ENCODE measurements around the gene MAL. TPM values are rescaled to one million over a fixed set of nuclear protein-coding genes. Genes with fewer than 3 reads are reported as not detected.

Gene MAL
- polyA plus RNA-seq, 1 of the 3 experiments (the other 2 are of a cell fraction): not detected

DNA sequence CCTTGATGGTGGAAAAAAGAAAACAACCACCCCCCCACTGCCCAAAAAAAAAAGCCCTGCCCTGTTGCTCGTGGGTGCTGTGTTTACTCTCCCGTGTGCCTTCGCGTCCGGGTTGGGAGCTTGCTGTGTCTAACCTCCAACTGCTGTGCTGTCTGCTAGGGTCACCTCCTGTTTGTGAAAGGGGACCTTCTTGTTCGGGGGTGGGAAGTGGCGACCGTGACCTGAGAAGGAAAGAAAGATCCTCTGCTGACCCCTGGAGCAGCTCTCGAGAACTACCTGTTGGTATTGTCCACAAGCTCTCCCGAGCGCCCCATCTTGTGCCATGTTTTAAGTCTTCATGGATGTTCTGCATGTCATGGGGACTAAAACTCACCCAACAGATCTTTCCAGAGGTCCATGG is 28.0 kb downstream of the MAL start:
- no peaks in the 10 kb centered on the region for H3K36me3 ChIP-seq (replicated peaks in 1 of 2; ENCODE audit: control insufficient read depth in 1 of 2, insufficient read depth in 2 of 2, low read length in 1 of 2)
- H3F3A ChIP-seq (replicated peaks; ENCODE audit: insufficient read depth): no peaks in the 10 kb centered on the region
- POLR2A ChIA-PET: no interaction called here
- H4K20me1 ChIP-seq (ENCODE audit: insufficient read depth): no peaks in the 10 kb centered on the region
- 32% methylated on average over 8 of the region's 11 CpGs for WGBS (ENCODE audit: low lambda C conversion rate)
- peaks cover 50% of the 10 kb centered on the region for H3K27me3 ChIP-seq (ENCODE audit: insufficient read depth)
- TF ChIP-seq, protein P1, sequence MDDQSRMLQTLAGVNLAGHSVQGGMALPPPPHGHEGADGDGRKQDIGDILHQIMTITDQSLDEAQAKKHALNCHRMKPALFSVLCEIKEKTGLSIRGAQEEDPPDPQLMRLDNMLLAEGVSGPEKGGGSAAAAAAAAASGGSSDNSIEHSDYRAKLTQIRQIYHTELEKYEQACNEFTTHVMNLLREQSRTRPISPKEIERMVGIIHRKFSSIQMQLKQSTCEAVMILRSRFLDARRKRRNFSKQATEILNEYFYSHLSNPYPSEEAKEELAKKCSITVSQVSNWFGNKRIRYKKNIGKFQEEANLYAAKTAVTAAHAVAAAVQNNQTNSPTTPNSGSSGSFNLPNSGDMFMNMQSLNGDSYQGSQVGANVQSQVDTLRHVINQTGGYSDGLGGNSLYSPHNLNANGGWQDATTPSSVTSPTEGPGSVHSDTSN (IDR thresholded peaks at IDR 0.05): no peak
- TF ChIP-seq GABPA (IDR thresholded peaks at IDR 0.05; ENCODE audit: low read depth) (no peak), POLR2AphosphoS5 (IDR thresholded peaks at IDR 0.05; ENCODE audit: low read depth, low read length) (no peak), MXI1 (IDR thresholded peaks at IDR 0.05; ENCODE audit: low read depth, low read length) (no peak), NRF1 (IDR thresholded peaks at IDR 0.05; ENCODE audit: low read depth, low read length) (no peak), YY1 (IDR thresholded peaks at IDR 0.05; ENCODE audit: low read depth) (no peak)
- H3K9ac ChIP-seq: no peak overlapping the region
- no peaks in the 10 kb centered on the region for H3K4me1 ChIP-seq (ENCODE audit: control insufficient read depth in 1 of 2, insufficient read depth in 2 of 2, low read depth in 1 of 2, low read length in 1 of 2)
- DNase-seq: no peak
- CTCF ChIA-PET: interaction anchor here (1.2 to 2.4 kb wide), 5 partner anchors 11 to 97 kb away, joined by 3 to 10 read pairs (median 5); no protein-coding TSS in a partner anchor
- H2AFZ ChIP-seq (ENCODE audit: low read depth): no peak overlapping the region
- no peaks in the 10 kb centered on the region for H3K9me2 ChIP-seq
- no peaks in the 10 kb centered on the region for H3K9me3 ChIP-seq
- no peak overlapping the region for H3K4me3 ChIP-seq (ENCODE audit: low read depth in 2 of 2, low read length in 1 of 2)
- H3K4me2 ChIP-seq: no peak overlapping the region
- no peaks in the 10 kb centered on the region for H3K79me2 ChIP-seq (ENCODE audit: insufficient read depth)
- no peak overlapping the region for H3K27ac ChIP-seq (ENCODE audit: low read depth in 2 of 2, low read length in 1 of 2)

DNA sequence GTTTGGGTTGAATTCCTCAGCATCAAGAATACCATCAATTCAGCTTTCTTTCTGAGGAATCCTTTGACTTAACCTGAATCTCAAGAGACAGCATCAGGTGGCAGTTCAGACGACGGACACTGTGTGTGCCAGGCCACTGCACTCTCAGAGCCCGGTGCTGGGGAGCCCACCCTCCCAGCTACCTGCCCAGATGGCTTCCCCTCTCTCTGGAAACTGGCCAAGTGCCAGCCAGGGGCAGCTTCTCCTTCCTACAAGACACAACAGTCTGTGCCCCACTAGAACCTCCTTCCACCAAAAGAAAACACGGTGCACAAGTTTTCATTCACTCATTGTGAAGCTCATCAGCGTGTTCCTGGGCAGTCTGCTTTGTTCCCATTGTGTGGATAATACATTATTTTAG is 28.5 kb downstream of the MAL start:
- H3K36me3 ChIP-seq (replicated peaks in 1 of 2; ENCODE audit: control insufficient read depth in 1 of 2, insufficient read depth in 2 of 2, low read length in 1 of 2): no peaks in the 10 kb centered on the region
- H3K27me3 ChIP-seq (ENCODE audit: insufficient read depth): peaks cover 50% of the 10 kb centered on the region
- under 1% methylated on average over 5 of the region's 5 CpGs for WGBS (ENCODE audit: low lambda C conversion rate)
- H4K20me1 ChIP-seq (ENCODE audit: insufficient read depth): no peaks in the 10 kb centered on the region
- no peak overlapping the region for H3K9ac ChIP-seq
- no peak overlapping the region for H3K27ac ChIP-seq (ENCODE audit: low read depth in 2 of 2, low read length in 1 of 2)
- no peak for DNase-seq
- ChIA-PET POLR2A (no interaction called here), CTCF (interaction anchor here (1.2 to 2.4 kb wide), 5 partner anchors 19 to 97 kb away, joined by 3 to 10 read pairs (median 5); no protein-coding TSS in a partner anchor)
- H2AFZ ChIP-seq (ENCODE audit: low read depth): no peak overlapping the region
- H3K9me3 ChIP-seq: no peaks in the 10 kb centered on the region
- H3K4me3 ChIP-seq (ENCODE audit: low read depth in 2 of 2, low read length in 1 of 2): no peak overlapping the region
- H3K4me1 ChIP-seq (ENCODE audit: control insufficient read depth in 1 of 2, insufficient read depth in 2 of 2, low read depth in 1 of 2, low read length in 1 of 2): no peaks in the 10 kb centered on the region
- TF ChIP-seq, protein P2, sequence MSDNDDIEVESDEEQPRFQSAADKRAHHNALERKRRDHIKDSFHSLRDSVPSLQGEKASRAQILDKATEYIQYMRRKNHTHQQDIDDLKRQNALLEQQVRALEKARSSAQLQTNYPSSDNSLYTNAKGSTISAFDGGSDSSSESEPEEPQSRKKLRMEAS (IDR thresholded peaks at IDR 0.05; ENCODE audit: low read depth): no peak
- no peak for TF ChIP-seq JUND (IDR thresholded peaks at IDR 0.05)
- TF ChIP-seq RAD21 (IDR thresholded peaks at IDR 0.05; ENCODE audit: low read length): no peak
- TF ChIP-seq, protein P3, sequence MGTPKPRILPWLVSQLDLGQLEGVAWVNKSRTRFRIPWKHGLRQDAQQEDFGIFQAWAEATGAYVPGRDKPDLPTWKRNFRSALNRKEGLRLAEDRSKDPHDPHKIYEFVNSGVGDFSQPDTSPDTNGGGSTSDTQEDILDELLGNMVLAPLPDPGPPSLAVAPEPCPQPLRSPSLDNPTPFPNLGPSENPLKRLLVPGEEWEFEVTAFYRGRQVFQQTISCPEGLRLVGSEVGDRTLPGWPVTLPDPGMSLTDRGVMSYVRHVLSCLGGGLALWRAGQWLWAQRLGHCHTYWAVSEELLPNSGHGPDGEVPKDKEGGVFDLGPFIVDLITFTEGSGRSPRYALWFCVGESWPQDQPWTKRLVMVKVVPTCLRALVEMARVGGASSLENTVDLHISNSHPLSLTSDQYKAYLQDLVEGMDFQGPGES (IDR thresholded peaks at IDR 0.05; ENCODE audit: low read depth, low read length): no peak
- TF ChIP-seq FOSL2 (IDR thresholded peaks at IDR 0.05; ENCODE audit: borderline replicate concordance, low read depth): no peak
- TF ChIP-seq MEF2A (IDR thresholded peaks at IDR 0.05; ENCODE audit: borderline replicate concordance, low read depth): no peak
- no peak for TF ChIP-seq RFX5 (IDR thresholded peaks at IDR 0.05; ENCODE audit: low read length)
- no peak for TF ChIP-seq EP300 (IDR thresholded peaks at IDR 0.05; ENCODE audit: borderline replicate concordance in 1 of 2, low read depth in 1 of 2, low read length in 1 of 2)
- no peak for TF ChIP-seq SMC3 (IDR thresholded peaks at IDR 0.05; ENCODE audit: low read depth, low read length)
- H3K79me2 ChIP-seq (ENCODE audit: insufficient read depth): no peaks in the 10 kb centered on the region
- H3K9me2 ChIP-seq: no peaks in the 10 kb centered on the region
- no peak overlapping the region for H3K4me2 ChIP-seq
- no peaks in the 10 kb centered on the region for H3F3A ChIP-seq (replicated peaks; ENCODE audit: insufficient read depth)

Data from SK-N-SH (cell line).